ENCODE results near the gene PLA2G2D. TPM values are rescaled to one million over a fixed set of nuclear protein-coding genes. Genes with fewer than 3 reads are reported as not detected.

The PLA2G2D gene
- total and polyA plus RNA-seq, 2 experiments from 2014 or later, result not detected

- H3K9me3 Mint-ChIP-seq, result peaks cover 42% of the 10 kb centered on the region
- no peak for ATAC-seq
- H3K79me2 ChIP-seq (replicated peaks; ENCODE audit: insufficient read depth), result no peaks in the 10 kb centered on the region
Measured at GRCh38 chr1:20090641-20091040, 28.7 kb downstream of the PLA2G2D start.

More at GRCh38 chr1:20090641-20091040, 28.7 kb downstream of the PLA2G2D start:
- Histone ChIP-seq H3K4me1 (ENCODE audit: insufficient read depth) (no peaks in the 10 kb centered on the region), H3K9me2 (ENCODE audit: insufficient read depth) (no peaks in the 10 kb centered on the region), H3K4me3 (no peak overlapping the region), H3K27me3 (ENCODE audit: insufficient read depth) (no peaks in the 10 kb centered on the region), H3K36me3 (ENCODE audit: insufficient read depth) (no peaks in the 10 kb centered on the region), H3K27ac (ENCODE audit: low read depth) (no peak overlapping the region), H3F3A (replicated peaks; ENCODE audit: low read depth) (no peaks in the 10 kb centered on the region), H4K20me1 (replicated peaks; ENCODE audit: insufficient read depth) (no peaks in the 10 kb centered on the region), H3K4me2 (no peak overlapping the region), H2AFZ (no peak overlapping the region)
- TF ChIP-seq, protein P1, sequence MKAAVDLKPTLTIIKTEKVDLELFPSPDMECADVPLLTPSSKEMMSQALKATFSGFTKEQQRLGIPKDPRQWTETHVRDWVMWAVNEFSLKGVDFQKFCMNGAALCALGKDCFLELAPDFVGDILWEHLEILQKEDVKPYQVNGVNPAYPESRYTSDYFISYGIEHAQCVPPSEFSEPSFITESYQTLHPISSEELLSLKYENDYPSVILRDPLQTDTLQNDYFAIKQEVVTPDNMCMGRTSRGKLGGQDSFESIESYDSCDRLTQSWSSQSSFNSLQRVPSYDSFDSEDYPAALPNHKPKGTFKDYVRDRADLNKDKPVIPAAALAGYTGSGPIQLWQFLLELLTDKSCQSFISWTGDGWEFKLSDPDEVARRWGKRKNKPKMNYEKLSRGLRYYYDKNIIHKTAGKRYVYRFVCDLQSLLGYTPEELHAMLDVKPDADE (IDR thresholded peaks at IDR 0.05), result no peak
- TF ChIP-seq STAT1 (IDR thresholded peaks at IDR 0.05; ENCODE audit: unreplicated experiment), result no peak
- TF ChIP-seq, protein P2, sequence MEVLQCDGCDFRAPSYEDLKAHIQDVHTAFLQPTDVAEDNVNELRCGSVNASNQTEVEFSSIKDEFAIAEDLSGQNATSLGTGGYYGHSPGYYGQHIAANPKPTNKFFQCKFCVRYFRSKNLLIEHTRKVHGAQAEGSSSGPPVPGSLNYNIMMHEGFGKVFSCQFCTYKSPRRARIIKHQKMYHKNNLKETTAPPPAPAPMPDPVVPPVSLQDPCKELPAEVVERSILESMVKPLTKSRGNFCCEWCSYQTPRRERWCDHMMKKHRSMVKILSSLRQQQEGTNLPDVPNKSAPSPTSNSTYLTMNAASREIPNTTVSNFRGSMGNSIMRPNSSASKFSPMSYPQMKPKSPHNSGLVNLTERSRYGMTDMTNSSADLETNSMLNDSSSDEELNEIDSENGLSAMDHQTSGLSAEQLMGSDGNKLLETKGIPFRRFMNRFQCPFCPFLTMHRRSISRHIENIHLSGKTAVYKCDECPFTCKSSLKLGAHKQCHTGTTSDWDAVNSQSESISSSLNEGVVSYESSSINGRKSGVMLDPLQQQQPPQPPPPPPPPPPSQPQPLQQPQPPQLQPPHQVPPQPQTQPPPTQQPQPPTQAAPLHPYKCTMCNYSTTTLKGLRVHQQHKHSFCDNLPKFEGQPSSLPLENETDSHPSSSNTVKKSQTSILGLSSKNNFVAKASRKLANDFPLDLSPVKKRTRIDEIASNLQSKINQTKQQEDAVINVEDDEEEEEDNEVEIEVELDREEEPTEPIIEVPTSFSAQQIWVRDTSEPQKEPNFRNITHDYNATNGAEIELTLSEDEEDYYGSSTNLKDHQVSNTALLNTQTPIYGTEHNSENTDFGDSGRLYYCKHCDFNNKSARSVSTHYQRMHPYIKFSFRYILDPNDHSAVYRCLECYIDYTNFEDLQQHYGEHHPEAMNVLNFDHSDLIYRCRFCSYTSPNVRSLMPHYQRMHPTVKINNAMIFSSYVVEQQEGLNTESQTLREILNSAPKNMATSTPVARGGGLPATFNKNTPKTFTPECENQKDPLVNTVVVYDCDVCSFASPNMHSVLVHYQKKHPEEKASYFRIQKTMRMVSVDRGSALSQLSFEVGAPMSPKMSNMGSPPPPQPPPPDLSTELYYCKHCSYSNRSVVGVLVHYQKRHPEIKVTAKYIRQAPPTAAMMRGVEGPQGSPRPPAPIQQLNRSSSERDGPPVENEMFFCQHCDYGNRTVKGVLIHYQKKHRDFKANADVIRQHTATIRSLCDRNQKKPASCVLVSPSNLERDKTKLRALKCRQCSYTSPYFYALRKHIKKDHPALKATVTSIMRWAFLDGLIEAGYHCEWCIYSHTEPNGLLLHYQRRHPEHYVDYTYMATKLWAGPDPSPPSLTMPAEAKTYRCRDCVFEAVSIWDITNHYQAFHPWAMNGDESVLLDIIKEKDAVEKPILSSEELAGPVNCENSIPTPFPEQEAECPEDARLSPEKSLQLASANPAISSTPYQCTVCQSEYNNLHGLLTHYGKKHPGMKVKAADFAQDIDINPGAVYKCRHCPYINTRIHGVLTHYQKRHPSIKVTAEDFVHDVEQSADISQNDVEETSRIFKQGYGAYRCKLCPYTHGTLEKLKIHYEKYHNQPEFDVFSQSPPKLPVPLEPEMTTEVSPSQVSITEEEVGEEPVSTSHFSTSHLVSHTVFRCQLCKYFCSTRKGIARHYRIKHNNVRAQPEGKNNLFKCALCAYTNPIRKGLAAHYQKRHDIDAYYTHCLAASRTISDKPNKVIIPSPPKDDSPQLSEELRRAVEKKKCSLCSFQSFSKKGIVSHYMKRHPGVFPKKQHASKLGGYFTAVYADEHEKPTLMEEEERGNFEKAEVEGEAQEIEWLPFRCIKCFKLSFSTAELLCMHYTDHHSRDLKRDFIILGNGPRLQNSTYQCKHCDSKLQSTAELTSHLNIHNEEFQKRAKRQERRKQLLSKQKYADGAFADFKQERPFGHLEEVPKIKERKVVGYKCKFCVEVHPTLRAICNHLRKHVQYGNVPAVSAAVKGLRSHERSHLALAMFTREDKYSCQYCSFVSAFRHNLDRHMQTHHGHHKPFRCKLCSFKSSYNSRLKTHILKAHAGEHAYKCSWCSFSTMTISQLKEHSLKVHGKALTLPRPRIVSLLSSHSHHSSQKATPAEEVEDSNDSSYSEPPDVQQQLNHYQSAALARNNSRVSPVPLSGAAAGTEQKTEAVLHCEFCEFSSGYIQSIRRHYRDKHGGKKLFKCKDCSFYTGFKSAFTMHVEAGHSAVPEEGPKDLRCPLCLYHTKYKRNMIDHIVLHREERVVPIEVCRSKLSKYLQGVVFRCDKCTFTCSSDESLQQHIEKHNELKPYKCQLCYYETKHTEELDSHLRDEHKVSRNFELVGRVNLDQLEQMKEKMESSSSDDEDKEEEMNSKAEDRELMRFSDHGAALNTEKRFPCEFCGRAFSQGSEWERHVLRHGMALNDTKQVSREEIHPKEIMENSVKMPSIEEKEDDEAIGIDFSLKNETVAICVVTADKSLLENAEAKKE (CRISPR knock-in tag; IDR thresholded peaks at IDR 0.05), result no peak
- TF ChIP-seq NANOG (IDR thresholded peaks at IDR 0.05; ENCODE audit: borderline replicate concordance), result no peak
- TF ChIP-seq ZNF114 (CRISPR knock-in tag; IDR thresholded peaks at IDR 0.05), result no peak
- TF ChIP-seq CTCF (conservative IDR thresholded peaks at IDR 0.05; ENCODE audit: low read depth in 2 of 2), result no peak
- no peak for TF ChIP-seq REST (IDR thresholded peaks at IDR 0.05; ENCODE audit: unreplicated experiment)
- TF ChIP-seq EZH2phosphoT487 (IDR thresholded peaks at IDR 0.05; ENCODE audit: unreplicated experiment), result no peak
- no peak for TF ChIP-seq EZH2 (IDR thresholded peaks at IDR 0.05; ENCODE audit: low read depth, unreplicated experiment)
- TF ChIP-seq ZNF331 (CRISPR knock-in tag; IDR thresholded peaks at IDR 0.05; ENCODE audit: low read depth), result no peak
- TF ChIP-seq JUNB (IDR thresholded peaks at IDR 0.05; ENCODE audit: unreplicated experiment), result no peak
- TF ChIP-seq CREB1 (CRISPR knock-in tag; IDR thresholded peaks at IDR 0.05; ENCODE audit: low read depth), result no peak
- no peak for DNase-seq (ENCODE audit: low spot score)
- peaks cover 13% of the 10 kb centered on the region for H3K36me3 Mint-ChIP-seq (ENCODE audit: low read depth)
- H3K27me3 Mint-ChIP-seq (ENCODE audit: insufficient read depth, low read depth, poor library complexity), result no peaks in the 10 kb centered on the region
- no peak overlapping the region for H3K4me3 Mint-ChIP-seq
- peaks cover 3% of the 10 kb centered on the region; the same call in 2 of the 3 replicates for H3K4me1 Mint-ChIP-seq
- H3K27ac Mint-ChIP-seq, result no peak overlapping the region

Measured in GM23338 (cell line).